Transverse colon (tissue), 4 donors: ENCODE data around the gene ANKRD12.

ENCODE experiments used
- CTCF ChIP-seq, 5 experiments: fragments of 200-600 bp in 3 of 5; fragments of 450-650 bp in 2 of 5; sonication (generic) in 3 of 5; IDR thresholded peaks; 1 replicate in 2 of 5; 2 replicates in 3 of 5; pipeline ENCODE4 v1.5.1; 2016 to 2017; ENCODE audit warnings: antibody characterized with exemption in 5 of 5, inconsistent platforms in 3 of 5, mild to moderate bottlenecking in 2 of 5, moderate library complexity in 1 of 5
- POLR2A ChIP-seq: fragments of 450-650 bp; IDR thresholded peaks from one replicate; pipeline ENCODE4 v1.6.1; 2016; ENCODE audit warnings: antibody characterized with exemption, mild to moderate bottlenecking, moderate library complexity
- POLR2AphosphoS5 ChIP-seq, 3 donors: sonication (generic); formaldehyde crosslinking; IDR thresholded peaks; one replicate each; pipeline ENCODE4 v1.6.1; 2016; ENCODE audit warnings: antibody characterized with exemption in 3 of 3

GRCh38 chr18:9178557-9178956 is 42.0 kb downstream of the ANKRD12 start:
- no peak for TF ChIP-seq CTCF (IDR thresholded peaks at IDR 0.05)
- TF ChIP-seq POLR2A = no peak
- TF ChIP-seq POLR2AphosphoS5 (IDR thresholded peaks at IDR 0.05) = no peak
